AG04449 (cell line): ENCODE data around the gene TERF2IP.

ENCODE experiments used
- CTCF ChIA-PET: fragments of 350-600 bp; formaldehyde crosslinking; extraction: SDS; loops from one replicate; lab custom pipeline; 2021; ENCODE audit warnings: antibody characterized with exemption; lab: Yijun Ruan, JAX
- POLR2A ChIA-PET: fragments of 400-600, 350-600 bp; formaldehyde crosslinking; extraction: SDS; loops from one replicate; lab custom pipeline; 2020; ENCODE audit warnings: antibody characterized with exemption, inconsistent platforms; lab: Yijun Ruan, JAX
- DNase-seq: peaks from one replicate; pipeline ENCODE4 v3.0.0-alpha.2; 2010; ENCODE audit warnings: low read depth, low spot score
- H3K4me3 ChIP-seq: 2 replicates; pipeline ENCODE4 v1.5.1; 2011; ENCODE audit warnings: low read depth, mild to moderate bottlenecking, control low read depth, low read length
- TF ChIP-seq, protein P1 (sequence below): IDR thresholded peaks from one replicate; pipeline ENCODE4 v1.5.1; 2011; ENCODE audit warnings: mild to moderate bottlenecking, moderate library complexity, low read length, control low read depth, inconsistent platforms; ENCODE audit not compliant: insufficient read depth; ENCODE audit errors: missing control alignments

TERF2IP gene

GRCh38 chr16:75701361-75701760 is 53.8 kb downstream of the TERF2IP start, which contains the start of gene DUXB:
DUXB (minus strand) TSS chr16:75701461; CDS start chr16:75701418, 43 bp downstream.
- POLR2A ChIA-PET = no interaction called here
- no peak for DNase-seq
- TF ChIP-seq, protein P1, sequence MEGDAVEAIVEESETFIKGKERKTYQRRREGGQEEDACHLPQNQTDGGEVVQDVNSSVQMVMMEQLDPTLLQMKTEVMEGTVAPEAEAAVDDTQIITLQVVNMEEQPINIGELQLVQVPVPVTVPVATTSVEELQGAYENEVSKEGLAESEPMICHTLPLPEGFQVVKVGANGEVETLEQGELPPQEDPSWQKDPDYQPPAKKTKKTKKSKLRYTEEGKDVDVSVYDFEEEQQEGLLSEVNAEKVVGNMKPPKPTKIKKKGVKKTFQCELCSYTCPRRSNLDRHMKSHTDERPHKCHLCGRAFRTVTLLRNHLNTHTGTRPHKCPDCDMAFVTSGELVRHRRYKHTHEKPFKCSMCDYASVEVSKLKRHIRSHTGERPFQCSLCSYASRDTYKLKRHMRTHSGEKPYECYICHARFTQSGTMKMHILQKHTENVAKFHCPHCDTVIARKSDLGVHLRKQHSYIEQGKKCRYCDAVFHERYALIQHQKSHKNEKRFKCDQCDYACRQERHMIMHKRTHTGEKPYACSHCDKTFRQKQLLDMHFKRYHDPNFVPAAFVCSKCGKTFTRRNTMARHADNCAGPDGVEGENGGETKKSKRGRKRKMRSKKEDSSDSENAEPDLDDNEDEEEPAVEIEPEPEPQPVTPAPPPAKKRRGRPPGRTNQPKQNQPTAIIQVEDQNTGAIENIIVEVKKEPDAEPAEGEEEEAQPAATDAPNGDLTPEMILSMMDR = no peak
- CTCF ChIA-PET = no interaction called here
- H3K4me3 ChIP-seq = no peak within 1 kb of the TSS

GRCh38 chr16:75702242-75702641 is 54.7 kb downstream of the TERF2IP start:
- CTCF ChIA-PET = no interaction called here
- POLR2A ChIA-PET = no interaction called here
- H3K4me3 ChIP-seq = no peak overlapping the region
- TF ChIP-seq, protein P1 = no peak
- no peak for DNase-seq

DNA sequence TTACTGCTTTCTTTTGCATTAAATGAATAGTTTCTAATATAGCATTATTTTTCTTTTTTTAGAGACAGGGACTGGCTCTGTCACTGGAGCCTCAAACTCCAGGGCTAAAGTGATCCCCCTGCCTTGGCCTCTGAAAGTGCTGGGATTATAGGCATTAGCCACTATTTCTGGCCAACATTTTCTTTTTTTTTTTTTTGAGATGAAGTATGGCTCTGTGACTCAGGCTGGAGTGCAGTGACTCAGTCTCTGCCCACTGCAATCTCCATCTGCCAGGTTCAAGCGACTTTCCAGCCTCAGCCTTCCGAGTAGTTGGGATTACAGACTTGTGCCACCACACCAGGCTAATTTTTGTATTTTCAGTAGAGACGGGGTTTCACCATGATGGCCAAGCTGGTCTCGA is 55.7 kb downstream of the TERF2IP start:
- DNase-seq = no peak
- CTCF ChIA-PET = no interaction called here
- TF ChIP-seq, protein P1 = no peak
- no peak overlapping the region for H3K4me3 ChIP-seq
- POLR2A ChIA-PET = no interaction called here
